Heart left ventricle (tissue), 16 donors: ENCODE measurements around the gene RAB2B. TPM values are rescaled to one million over a fixed set of nuclear protein-coding genes. Genes with fewer than 3 reads are reported as not detected.

ENCODE experiments used
- ATAC-seq, 4 donors: fragments of 200-7000 bp; cut with Tn5 transposase; one replicate each; pipeline ENCODE4 v1.9.1; 2020 to 2022; ENCODE audit warnings: moderate library complexity in 4 of 4, mild to moderate bottlenecking in 3 of 4, moderate number of reproducible peaks in 1 of 4
- DNase-seq, 5 donors: peaks; one replicate each; pipeline ENCODE4 v3.0.0-alpha.2; 2020
- H3K27ac ChIP-seq, 12 donors: fragments of 200-600 bp; sonication (generic) in 4 of 12; one replicate each; pipeline versions ENCODE4 v1.5.0 to v1.8.0; 2016 to 2022; ENCODE audit warnings: mild to moderate bottlenecking in 2 of 12
- H3K27me3 ChIP-seq, 9 donors: fragments of 200-600 bp; sonication (generic) in 2 of 9; one replicate each; pipeline versions ENCODE4 v1.5.1 to v1.8.0; 2016 to 2022; ENCODE audit warnings: mild to moderate bottlenecking in 3 of 9
- H3K36me3 ChIP-seq, 9 donors: fragments of 200-600 bp; sonication (generic) in 2 of 9; one replicate each; pipeline versions ENCODE4 v1.5.0 to v1.8.0; 2018 to 2022; ENCODE audit warnings: mild to moderate bottlenecking in 2 of 9
- H3K4me1 ChIP-seq, 12 donors: fragments of 200-600 bp; sonication (generic) in 4 of 12; one replicate each; pipeline versions ENCODE4 v1.5.0 to v1.8.0; 2016 to 2022; ENCODE audit warnings: mild to moderate bottlenecking in 3 of 12
- H3K4me3 ChIP-seq, 12 donors: fragments of 200-600 bp; sonication (generic) in 4 of 12; one replicate each; pipeline versions ENCODE4 v1.5.0 to v1.8.0; 2017 to 2022; ENCODE audit warnings: mild to moderate bottlenecking in 9 of 12, moderate library complexity in 4 of 12
- H3K9me3 ChIP-seq, 12 donors: fragments of 200-600 bp; sonication (generic) in 4 of 12; one replicate each; pipeline versions ENCODE4 v1.5.0 to v1.8.0; 2016 to 2022; ENCODE audit warnings: mild to moderate bottlenecking in 1 of 12
- POLR2A ChIP-seq, 2 donors: fragments of 450-650 bp; IDR thresholded peaks; one replicate each; pipeline ENCODE4 v1.6.1; 2017; ENCODE audit warnings: antibody characterized with exemption in 2 of 2, mild to moderate bottlenecking in 2 of 2, moderate library complexity in 2 of 2
- WGBS, 4 donors: extraction: QIAGEN DNeasy Blood & Tissue Kit in 2 of 4; methylation state at CpG; one replicate each; pipeline versions ENCODE4 v1.1.5 to v1.1.7; 2013 to 2018; 5-methylcytosine and 5-hydroxymethylcytosine counted together
- intact Hi-C, 10 donors: fragments of 100-400 bp; cut with DNase I; formaldehyde crosslinking; loops; one replicate each; pipeline versions ENCODE4 v1.11.1 to v1.14.2; 2022
- polyA plus RNA-seq, 2 donors: library from polyadenylated mRNA; stranded (reverse); fragments of 200-250 nt; gene quantifications; one replicate each; pipeline ENCODE4 v1.2.3, GENCODE V29; 2013
- total RNA-seq, 9 donors: library from RNA; depleted of rRNA in 2 of 9; stranded (reverse); fragments of >200 nt in 2 of 9; fragmentation: NEBNext Ultra II Directional in 3 of 9; extraction: Animal tissue kit (Norgen Biotek cat#: 25700) in 3 of 9; gene quantifications; one replicate each; pipeline versions ENCODE4 v1.1.0 to v1.2.4, GENCODE V29; 2016 to 2023
- TF ChIP-seq, protein P1 (sequence below), 12 donors: fragments of 200-600 bp; sonication (generic) in 4 of 12; IDR thresholded peaks; one replicate each; pipeline versions ENCODE4 v1.5.0 to v1.8.0; 2018 to 2022; ENCODE audit warnings: antibody characterized with exemption in 12 of 12, mild to moderate bottlenecking in 5 of 12
- donor health status: ischemic (EF 13 %, LVEDD 7.1; RV severe dilation, severe dysfunction).
- donor health status: healthy with polysubstance abuse.
- donor health status: DM: no; HTN: yes; CAD: no.
- donor health status: DM: no; HTN: no; CAD: no.
- donor health status: ischemic (EF 25% LVEDD 6.9; RV normal size, moderate dysfunction).
- donor health status: ischemic (EF 25% LVEDD 5.7; RV mildly dilated, moderate dysfunction).
- donor health status: healthy.
- donor health status: DM: yes; HTN: yes; CAD: no.
- donor health status: ischemic (EF 35%, LVEDD 5.7; RV mildly dilated, moderate dysfunction).
- donor health status: nonischemic (EF 11% LVEDD 7.7; RV severe dilation, severe dysfunction).
- donor health status: DM: yes; HTN: yes; CAD: no.
- donor health status: PGD.
- donor health status: ischemic (EF 29% LVEDD 5.4; RV normal size, mild dysfunction).
- donor health status: nonischemic (EF 23%, LVEDD 6.1; RV moderate dilation, normal function).

RAB2B gene
- total and polyA plus RNA-seq, 11 donors: 7.0 to 24.5 (median 16.9) TPM

DNA sequence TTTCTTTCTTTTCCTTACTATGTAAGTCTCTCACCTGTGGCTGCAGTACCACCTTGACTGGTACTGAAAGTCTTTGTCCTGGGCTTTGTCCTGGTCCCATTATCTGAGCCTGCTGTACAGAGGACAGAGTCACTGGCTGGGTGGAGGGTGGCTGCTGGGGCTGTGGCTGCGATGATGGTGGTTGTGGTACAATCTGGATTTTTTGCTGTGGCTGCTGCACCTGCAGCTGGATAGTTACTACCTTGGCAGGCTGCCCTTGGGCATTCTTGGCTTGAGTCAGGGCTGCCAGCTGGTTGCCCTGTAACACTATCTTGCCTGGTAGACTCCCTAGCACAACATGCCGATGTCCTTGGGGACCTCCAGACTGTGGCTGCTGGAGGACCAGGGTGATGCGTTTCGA is 47.8 kb downstream of the RAB2B start:
- DNase-seq (peak in 4 of 5 donors; percentile 34 to 71 (median 44)), ATAC-seq (peak; percentile 81 to 91 (median 84))
- H3K4me3 ChIP-seq: no peak overlapping the region
- no peaks in the 10 kb centered on the region for H3K9me3 ChIP-seq
- intact Hi-C loops: no loop called here
- 51 to 74% (median 66%) methylated on average over 4 of the region's 4 CpGs for WGBS, 4 donors
- H3K4me1 ChIP-seq: peaks cover 0 to 10% (median 5%) of the 10 kb centered on the region in 12 donors
- H3K36me3 ChIP-seq: peaks cover 2 to 87% (median 77%) of the 10 kb centered on the region in 9 donors
- H3K27me3 ChIP-seq: no peaks in the 10 kb centered on the region
- no peak for TF ChIP-seq POLR2A (IDR thresholded peaks at IDR 0.05)
- TF ChIP-seq, protein P1, sequence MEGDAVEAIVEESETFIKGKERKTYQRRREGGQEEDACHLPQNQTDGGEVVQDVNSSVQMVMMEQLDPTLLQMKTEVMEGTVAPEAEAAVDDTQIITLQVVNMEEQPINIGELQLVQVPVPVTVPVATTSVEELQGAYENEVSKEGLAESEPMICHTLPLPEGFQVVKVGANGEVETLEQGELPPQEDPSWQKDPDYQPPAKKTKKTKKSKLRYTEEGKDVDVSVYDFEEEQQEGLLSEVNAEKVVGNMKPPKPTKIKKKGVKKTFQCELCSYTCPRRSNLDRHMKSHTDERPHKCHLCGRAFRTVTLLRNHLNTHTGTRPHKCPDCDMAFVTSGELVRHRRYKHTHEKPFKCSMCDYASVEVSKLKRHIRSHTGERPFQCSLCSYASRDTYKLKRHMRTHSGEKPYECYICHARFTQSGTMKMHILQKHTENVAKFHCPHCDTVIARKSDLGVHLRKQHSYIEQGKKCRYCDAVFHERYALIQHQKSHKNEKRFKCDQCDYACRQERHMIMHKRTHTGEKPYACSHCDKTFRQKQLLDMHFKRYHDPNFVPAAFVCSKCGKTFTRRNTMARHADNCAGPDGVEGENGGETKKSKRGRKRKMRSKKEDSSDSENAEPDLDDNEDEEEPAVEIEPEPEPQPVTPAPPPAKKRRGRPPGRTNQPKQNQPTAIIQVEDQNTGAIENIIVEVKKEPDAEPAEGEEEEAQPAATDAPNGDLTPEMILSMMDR (IDR thresholded peaks at IDR 0.05): no peak
- H3K27ac ChIP-seq: no peak overlapping the region

DNA sequence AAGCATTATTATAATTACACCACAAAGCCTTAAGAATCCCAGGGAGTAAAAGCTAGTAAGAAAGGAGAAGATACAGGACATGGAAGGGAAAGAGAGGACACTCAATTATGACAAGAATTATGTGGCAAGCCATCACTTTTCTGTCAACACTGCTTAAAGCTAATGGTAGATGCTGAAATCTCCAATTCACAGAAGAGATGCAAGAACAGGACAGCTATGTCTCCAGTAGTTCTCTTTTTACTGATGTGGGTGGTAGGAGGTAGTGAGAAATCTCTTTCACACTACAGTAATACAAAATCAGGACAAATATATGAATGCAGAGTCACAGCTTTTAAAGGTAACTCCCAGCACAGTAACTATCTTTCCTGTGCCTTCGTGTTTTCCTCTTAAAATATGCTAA is 50.1 kb downstream of the RAB2B start:
- H3K27me3 ChIP-seq: no peaks in the 10 kb centered on the region
- ATAC-seq (no peak), DNase-seq (no peak)
- WGBS, 4 donors: 93 to 100% (median 96%) methylated on average over 1 of the region's 1 CpG
- peaks cover 0 to 10% (median 5%) of the 10 kb centered on the region in 12 donors for H3K4me1 ChIP-seq
- H3K36me3 ChIP-seq: peaks cover 2 to 100% (median 98%) of the 10 kb centered on the region in 9 donors
- no peaks in the 10 kb centered on the region for H3K9me3 ChIP-seq
- no peak overlapping the region for H3K27ac ChIP-seq
- intact Hi-C loops: loop anchor here in 1 of 10 donors (1.0 kb wide), 1 partner anchor 18 kb away; no protein-coding TSS in a partner anchor
- TF ChIP-seq, protein P1 (IDR thresholded peaks at IDR 0.05): no peak
- no peak for TF ChIP-seq POLR2A (IDR thresholded peaks at IDR 0.05)
- H3K4me3 ChIP-seq: no peak overlapping the region

DNA sequence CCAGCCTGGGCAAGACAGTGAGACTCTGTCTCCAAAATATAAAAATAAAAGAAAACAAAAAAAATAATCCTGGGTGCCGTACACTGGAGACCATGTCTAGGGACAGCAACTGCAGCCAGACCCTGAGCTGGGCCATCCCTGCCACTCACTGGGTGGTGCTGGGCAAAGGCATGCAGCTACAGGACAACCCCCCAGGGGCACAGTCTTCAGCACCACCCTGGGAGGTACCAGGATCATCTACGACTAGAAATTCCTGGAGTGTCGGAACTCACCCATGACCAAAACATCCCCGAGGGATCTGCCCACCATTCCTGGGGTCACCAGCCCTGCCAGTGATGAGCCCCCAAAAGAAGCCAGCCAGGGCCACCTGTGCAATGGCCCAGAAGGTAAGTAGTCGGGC is 57.2 kb downstream of the RAB2B start:
- Histone ChIP-seq H3K4me1 (no peaks in the 10 kb centered on the region), H3K9me3 (no peaks in the 10 kb centered on the region), H3K4me3 (no peak overlapping the region), H3K27ac (no peak overlapping the region), H3K36me3 (peaks cover 2 to 99% (median 95%) of the 10 kb centered on the region in 9 donors), H3K27me3 (no peaks in the 10 kb centered on the region)
- 89 to 95% (median 90%) methylated on average over 4 to 5 of the region's 5 CpGs for WGBS, 4 donors
- ATAC-seq (peak in 1 of 4 donors; percentile 22), DNase-seq (no peak)
- intact Hi-C loops: loop anchor here in 2 of 10 donors (10.0 kb wide), 1 partner anchor 55 kb away; no protein-coding TSS in a partner anchor
- TF ChIP-seq, protein P1 (IDR thresholded peaks at IDR 0.05): no peak
- TF ChIP-seq POLR2A (IDR thresholded peaks at IDR 0.05): no peak

DNA sequence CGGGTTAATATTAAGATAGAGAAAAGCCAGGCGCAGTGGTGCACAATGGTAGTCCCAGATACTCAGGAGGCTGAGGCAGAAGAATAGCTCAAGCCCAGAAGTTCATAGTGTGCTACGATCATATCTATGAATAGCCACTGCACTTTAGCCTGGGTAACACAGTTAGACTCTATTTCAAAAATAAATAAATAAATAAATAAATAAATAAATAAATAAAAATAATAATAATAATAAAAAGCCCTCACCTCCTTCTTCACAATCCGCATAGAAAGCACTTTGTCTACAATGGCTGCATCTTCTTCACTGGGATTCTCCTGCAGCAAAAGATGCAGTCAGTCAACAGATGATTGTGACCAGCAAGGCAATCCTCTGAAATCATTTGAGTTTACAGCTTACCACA is 61.4 kb downstream of the RAB2B start:
- TF ChIP-seq, protein P1 (IDR thresholded peaks at IDR 0.05): no peak
- no peak for TF ChIP-seq POLR2A (IDR thresholded peaks at IDR 0.05)
- Histone ChIP-seq H3K27ac (no peak overlapping the region), H3K27me3 (no peaks in the 10 kb centered on the region), H3K9me3 (no peaks in the 10 kb centered on the region), H3K4me3 (no peak overlapping the region), H3K4me1 (no peaks in the 10 kb centered on the region), H3K36me3 (peaks cover 3 to 99% (median 95%) of the 10 kb centered on the region in 9 donors)
- intact Hi-C loops: loop anchor here in 2 of 10 donors (10.0 kb wide), 1 partner anchor 51 kb away; no protein-coding TSS in a partner anchor
- ATAC-seq (no peak), DNase-seq (no peak)
- 92 to 95% (median 93%) methylated on average over 4 of the region's 4 CpGs for WGBS, 4 donors
